ENCODE results near the gene BLOC1S1.

Gene BLOC1S1

GRCh38 chr12:55676707-55677106 lies 39.1 kb upstream of the BLOC1S1 start:
- TF ChIP-seq CTCF (IDR thresholded peaks at IDR 0.05; ENCODE audit: control insufficient read depth, insufficient read depth, low read depth, low read length, missing control alignments), result no peak
- no peak overlapping the region for H3K4me3 ChIP-seq (ENCODE audit: control insufficient read depth, low read depth, low read length)
- no peak for DNase-seq (ENCODE audit: low read depth)

GRCh38 chr12:55679691-55680090 lies 36.2 kb upstream of the BLOC1S1 start:
- TF ChIP-seq CTCF (IDR thresholded peaks at IDR 0.05; ENCODE audit: control insufficient read depth, insufficient read depth, low read depth, low read length, missing control alignments), result no peak
- no peak for DNase-seq (ENCODE audit: low read depth)
- no peak overlapping the region for H3K4me3 ChIP-seq (ENCODE audit: control insufficient read depth, low read depth, low read length)

GRCh38 chr12:55681142-55682077 lies 34.4 kb upstream of the BLOC1S1 start:
- no peak for DNase-seq (ENCODE audit: low read depth)
- H3K4me3 ChIP-seq (ENCODE audit: control insufficient read depth, low read depth, low read length), result no peak overlapping the region
- peak; percentile 41 for TF ChIP-seq CTCF (IDR thresholded peaks at IDR 0.05; ENCODE audit: control insufficient read depth, insufficient read depth, low read depth, low read length, missing control alignments)

GRCh38 chr12:55682087-55682796 lies 33.6 kb upstream of the BLOC1S1 start:
- no peak for TF ChIP-seq CTCF (IDR thresholded peaks at IDR 0.05; ENCODE audit: control insufficient read depth, insufficient read depth, low read depth, low read length, missing control alignments)
- H3K4me3 ChIP-seq (ENCODE audit: control insufficient read depth, low read depth, low read length), result no peak overlapping the region
- DNase-seq (ENCODE audit: low read depth), result no peak

GRCh38 chr12:55683676-55684075 lies 32.2 kb upstream of the BLOC1S1 start:
- no peak for TF ChIP-seq CTCF (IDR thresholded peaks at IDR 0.05; ENCODE audit: control insufficient read depth, insufficient read depth, low read depth, low read length, missing control alignments)
- H3K4me3 ChIP-seq (ENCODE audit: control insufficient read depth, low read depth, low read length), result no peak overlapping the region
- DNase-seq (ENCODE audit: low read depth), result no peak

- no peak for DNase-seq (ENCODE audit: low read depth)
- no peak for TF ChIP-seq CTCF (IDR thresholded peaks at IDR 0.05; ENCODE audit: control insufficient read depth, insufficient read depth, low read depth, low read length, missing control alignments)
- H3K4me3 ChIP-seq (ENCODE audit: control insufficient read depth, low read depth, low read length), result no peak overlapping the region
Measured at GRCh38 chr12:55684761-55685370, 31.0 kb upstream of the BLOC1S1 start.

Data from AG09309 (cell line).